ENCODE results near the gene HOXA3.

DNA sequence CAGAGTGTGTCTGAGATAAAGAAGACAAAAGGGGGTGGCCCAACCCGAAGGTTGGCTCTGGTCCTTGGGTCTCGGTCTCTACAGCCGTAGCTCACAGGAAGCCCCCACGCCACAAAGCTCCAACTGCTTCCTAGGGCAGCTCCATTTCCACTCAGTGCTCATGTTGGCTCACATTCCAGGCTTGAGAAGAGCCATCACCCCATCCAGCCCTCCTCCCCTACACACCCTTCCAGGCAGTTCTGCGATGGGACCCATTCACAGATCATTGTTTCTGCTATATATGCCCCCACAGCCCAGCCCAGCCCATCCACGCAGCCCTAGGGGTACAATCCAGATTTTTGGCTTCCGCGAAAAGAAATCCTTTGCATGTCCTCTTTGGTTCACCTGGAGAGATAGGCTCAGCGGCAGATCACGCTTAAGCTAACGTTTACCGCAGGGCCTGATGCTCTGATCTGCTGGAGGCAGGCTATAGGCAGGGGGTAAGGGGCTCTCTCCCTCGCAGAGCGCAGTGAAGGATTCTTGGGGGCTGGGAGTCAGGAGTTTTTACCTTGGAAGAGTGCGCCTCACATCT lies 38.9 kb upstream of the HOXA3 start:
- TF ChIP-seq CTCF (IDR thresholded peaks at IDR 0.05), result no peak
- TF ChIP-seq POLR2A (IDR thresholded peaks at IDR 0.05), result no peak
